Endothelial cell (in vitro differentiated cells): ENCODE data around the gene TMEM225B. TPM values are rescaled to one million over a fixed set of nuclear protein-coding genes. Genes with fewer than 3 reads are reported as not detected.

Experiments
- DNase-seq: peaks from one replicate; pipeline ENCODE4 v3.0.0; 2021; ENCODE audit warnings: low spot score
- H3K27ac Mint-ChIP-seq: one replicate; pipeline ENCODE4 v1.8.0; 2021; ENCODE audit warnings: mixed read lengths, inconsistent platforms; ENCODE audit not compliant: unreplicated experiment
- H3K27me3 Mint-ChIP-seq: one replicate; pipeline ENCODE4 v1.8.0; 2021; ENCODE audit warnings: mild to moderate bottlenecking, moderate library complexity, mixed read lengths, inconsistent platforms; ENCODE audit not compliant: unreplicated experiment
- H3K36me3 Mint-ChIP-seq: one replicate; pipeline ENCODE4 v1.8.0; 2021; ENCODE audit warnings: mild to moderate bottlenecking, low read depth, mixed read lengths, inconsistent platforms; ENCODE audit not compliant: unreplicated experiment
- H3K4me1 Mint-ChIP-seq: one replicate; pipeline ENCODE4 v1.8.0; 2021; ENCODE audit warnings: mild to moderate bottlenecking, mixed read lengths, inconsistent platforms; ENCODE audit not compliant: unreplicated experiment
- H3K4me3 Mint-ChIP-seq: one replicate; pipeline ENCODE4 v1.8.0; 2021; ENCODE audit warnings: mild to moderate bottlenecking, mixed read lengths, inconsistent platforms; ENCODE audit not compliant: unreplicated experiment
- H3K9me3 Mint-ChIP-seq: one replicate; pipeline ENCODE4 v1.8.0; 2021; ENCODE audit warnings: mixed read lengths, inconsistent platforms; ENCODE audit not compliant: unreplicated experiment
- total RNA-seq: library from RNA; stranded (reverse); fragmentation: NEBNext Ultra II Directional; extraction: Animal tissue kit (Norgen Biotek cat#: 25700); gene quantifications from one replicate; pipeline ENCODE4 v1.2.1, GENCODE V29; 2021; ENCODE audit not compliant: unreplicated experiment
- TF ChIP-seq, protein P1 (sequence below): fragments of 200-600 bp; sonication (generic); IDR thresholded peaks from one replicate; pipeline ENCODE4 v1.5.0; 2021; ENCODE audit warnings: antibody characterized with exemption; ENCODE audit not compliant: unreplicated experiment

The TMEM225B gene
- total RNA-seq, 1 donor from 2014 or later, result 0.46 TPM

DNA sequence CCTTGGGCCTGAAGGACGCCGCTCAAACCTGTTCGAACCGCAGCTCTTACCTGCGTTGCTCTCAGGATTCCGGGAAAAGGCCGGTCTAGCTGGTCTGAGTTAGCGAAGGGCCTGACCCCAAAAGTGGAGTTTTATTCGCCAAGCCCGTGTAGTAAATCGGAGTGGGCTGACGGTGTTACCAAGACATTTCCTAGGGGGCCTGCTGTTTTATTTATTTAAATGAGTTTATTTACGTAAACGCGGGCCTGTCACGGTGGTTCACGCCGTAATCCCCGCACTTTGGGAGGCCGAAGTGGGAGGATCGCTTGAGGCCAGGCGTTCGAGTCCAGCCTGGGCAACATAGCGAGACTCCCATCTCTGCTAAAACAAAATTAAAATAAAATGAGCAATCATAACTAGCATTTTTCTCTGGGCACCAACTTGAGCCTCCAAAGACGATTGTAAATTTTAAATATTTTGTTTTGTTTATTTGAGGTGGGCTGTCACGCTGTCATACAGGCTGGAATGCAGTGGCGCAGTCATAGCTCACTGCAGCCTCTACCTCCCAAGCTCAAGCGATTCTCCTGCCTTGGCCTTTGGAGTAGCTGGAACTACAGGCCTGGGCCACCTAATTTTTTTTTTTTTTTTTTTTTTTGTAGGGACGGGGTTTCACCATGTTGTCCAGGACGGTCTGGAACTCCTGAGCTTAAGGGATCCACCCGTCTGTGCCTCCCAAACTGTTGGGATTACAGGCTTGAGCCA is 38.7 kb upstream of the TMEM225B start:
- no peaks in the 10 kb centered on the region for H3K9me3 Mint-ChIP-seq
- TF ChIP-seq, protein P1, sequence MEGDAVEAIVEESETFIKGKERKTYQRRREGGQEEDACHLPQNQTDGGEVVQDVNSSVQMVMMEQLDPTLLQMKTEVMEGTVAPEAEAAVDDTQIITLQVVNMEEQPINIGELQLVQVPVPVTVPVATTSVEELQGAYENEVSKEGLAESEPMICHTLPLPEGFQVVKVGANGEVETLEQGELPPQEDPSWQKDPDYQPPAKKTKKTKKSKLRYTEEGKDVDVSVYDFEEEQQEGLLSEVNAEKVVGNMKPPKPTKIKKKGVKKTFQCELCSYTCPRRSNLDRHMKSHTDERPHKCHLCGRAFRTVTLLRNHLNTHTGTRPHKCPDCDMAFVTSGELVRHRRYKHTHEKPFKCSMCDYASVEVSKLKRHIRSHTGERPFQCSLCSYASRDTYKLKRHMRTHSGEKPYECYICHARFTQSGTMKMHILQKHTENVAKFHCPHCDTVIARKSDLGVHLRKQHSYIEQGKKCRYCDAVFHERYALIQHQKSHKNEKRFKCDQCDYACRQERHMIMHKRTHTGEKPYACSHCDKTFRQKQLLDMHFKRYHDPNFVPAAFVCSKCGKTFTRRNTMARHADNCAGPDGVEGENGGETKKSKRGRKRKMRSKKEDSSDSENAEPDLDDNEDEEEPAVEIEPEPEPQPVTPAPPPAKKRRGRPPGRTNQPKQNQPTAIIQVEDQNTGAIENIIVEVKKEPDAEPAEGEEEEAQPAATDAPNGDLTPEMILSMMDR, result no peak
- H3K4me1 Mint-ChIP-seq, result peaks cover 22% of the 10 kb centered on the region
- peak overlapping the region; percentile 93 for H3K27ac Mint-ChIP-seq
- no peak for DNase-seq
- H3K4me3 Mint-ChIP-seq, result peak overlapping the region; percentile 97
- H3K36me3 Mint-ChIP-seq, result peaks cover 30% of the 10 kb centered on the region
- H3K27me3 Mint-ChIP-seq, result peaks cover 3% of the 10 kb centered on the region

DNA sequence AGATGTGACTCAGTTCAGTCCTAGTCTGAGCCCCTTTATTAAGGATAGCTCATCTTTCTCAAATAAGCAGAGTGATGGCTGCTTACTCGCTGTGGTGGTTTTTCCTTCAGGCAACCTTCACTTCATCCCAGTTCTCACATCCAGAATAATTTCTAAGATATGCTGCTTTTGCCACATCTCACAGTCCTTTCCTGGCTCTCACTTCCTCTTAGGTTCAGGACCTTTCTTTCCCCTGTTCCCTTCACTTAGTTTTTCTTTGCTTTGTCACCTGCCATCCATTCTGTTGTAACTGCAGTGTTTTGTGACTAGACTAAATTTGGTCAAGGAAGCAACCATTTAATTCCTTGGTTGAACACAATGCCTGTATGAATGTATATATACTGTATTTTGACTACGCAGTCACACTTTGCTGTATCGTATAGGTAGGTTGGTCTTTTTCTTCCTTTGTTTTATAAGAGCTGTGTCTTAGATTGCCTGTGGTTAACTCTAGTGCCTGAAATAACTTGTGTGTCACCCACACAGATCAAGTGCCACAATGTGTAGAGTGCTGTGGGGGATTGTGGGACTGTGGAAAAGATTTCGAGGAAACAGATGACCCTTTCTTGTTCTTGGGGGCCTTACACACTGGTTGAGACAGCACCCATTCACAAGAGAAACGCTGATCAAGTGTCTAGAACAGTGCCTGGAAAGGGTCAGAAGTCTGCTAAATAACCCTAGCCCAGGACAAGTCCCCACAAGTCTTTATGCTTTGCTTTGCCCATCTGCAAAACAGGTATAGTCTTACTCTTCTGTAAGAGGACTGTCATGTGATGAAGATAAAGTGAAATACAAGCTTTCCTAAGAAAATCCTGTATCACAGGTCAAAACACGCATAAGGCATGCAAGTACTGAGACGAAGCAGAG is 37.0 kb upstream of the TMEM225B start:
- H3K9me3 Mint-ChIP-seq, result no peaks in the 10 kb centered on the region
- H3K36me3 Mint-ChIP-seq, result peaks cover 39% of the 10 kb centered on the region
- TF ChIP-seq, protein P1, result no peak
- no peak for DNase-seq
- H3K27me3 Mint-ChIP-seq, result peaks cover 3% of the 10 kb centered on the region
- peak overlapping the region; percentile 81 for H3K4me3 Mint-ChIP-seq
- H3K4me1 Mint-ChIP-seq, result peaks cover 22% of the 10 kb centered on the region
- peak overlapping the region; percentile 20 for H3K27ac Mint-ChIP-seq

DNA sequence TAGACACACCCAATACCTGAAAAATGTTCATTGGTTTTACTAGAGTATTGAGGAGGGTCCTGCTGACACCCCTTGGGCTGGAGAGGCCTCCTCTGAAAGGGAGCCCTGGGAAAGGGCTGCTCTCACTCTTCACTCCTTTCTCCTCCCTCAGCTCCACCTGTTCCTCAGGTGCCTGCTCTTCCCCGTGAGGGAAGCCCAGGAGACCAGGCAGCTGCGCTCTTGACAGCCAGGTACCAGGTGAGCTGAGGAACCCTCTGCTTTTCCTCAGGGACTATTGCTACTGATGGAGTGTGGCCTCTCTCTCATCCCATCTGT is 36.4 kb upstream of the TMEM225B start:
- peaks cover 39% of the 10 kb centered on the region for H3K36me3 Mint-ChIP-seq
- no peak overlapping the region for H3K27ac Mint-ChIP-seq
- no peaks in the 10 kb centered on the region for H3K9me3 Mint-ChIP-seq
- H3K27me3 Mint-ChIP-seq, result peaks cover 3% of the 10 kb centered on the region
- H3K4me3 Mint-ChIP-seq, result no peak overlapping the region
- no peak for DNase-seq
- TF ChIP-seq, protein P1, result no peak
- H3K4me1 Mint-ChIP-seq, result peaks cover 22% of the 10 kb centered on the region

DNA sequence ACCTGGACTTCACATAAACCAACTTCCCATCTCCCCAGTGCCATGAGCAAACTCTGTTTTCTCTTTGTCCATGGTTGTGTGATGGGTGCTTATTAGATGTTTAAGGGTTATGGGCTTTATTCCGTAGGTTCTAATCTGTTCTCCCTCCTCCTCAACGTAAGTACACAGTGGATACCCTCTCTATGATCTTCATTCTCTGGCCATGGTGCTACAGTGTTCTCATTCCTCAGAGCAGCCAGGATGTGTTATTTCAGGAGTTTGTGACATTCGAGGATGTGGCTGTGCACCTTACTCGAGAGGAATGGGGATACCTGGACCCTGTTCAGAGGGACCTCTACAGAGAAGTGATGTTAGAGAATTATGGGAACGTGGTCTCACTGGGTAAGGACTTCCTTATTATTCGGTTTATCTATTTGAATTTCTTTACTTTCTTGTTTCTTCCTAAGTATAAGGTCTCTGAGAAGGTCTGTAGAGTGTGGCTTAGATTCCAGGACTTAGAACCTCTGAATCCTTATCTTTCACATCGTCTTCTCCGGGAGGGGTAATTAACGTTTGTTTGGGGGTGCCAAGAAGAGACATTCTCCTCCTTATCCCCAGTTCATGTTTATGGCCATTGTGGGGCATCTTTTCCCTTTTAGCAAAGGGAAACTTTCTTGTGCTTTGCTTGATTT is 35.8 kb upstream of the TMEM225B start:
- Mint-ChIP-seq H3K4me3 (peak overlapping the region; percentile 43), H3K36me3 (peaks cover 39% of the 10 kb centered on the region), H3K9me3 (no peaks in the 10 kb centered on the region), H3K4me1 (peaks cover 19% of the 10 kb centered on the region), H3K27me3 (peaks cover 3% of the 10 kb centered on the region), H3K27ac (no peak overlapping the region)
- TF ChIP-seq, protein P1, result no peak
- DNase-seq, result no peak
